ENCODE results near the gene TMEM97.

DNA sequence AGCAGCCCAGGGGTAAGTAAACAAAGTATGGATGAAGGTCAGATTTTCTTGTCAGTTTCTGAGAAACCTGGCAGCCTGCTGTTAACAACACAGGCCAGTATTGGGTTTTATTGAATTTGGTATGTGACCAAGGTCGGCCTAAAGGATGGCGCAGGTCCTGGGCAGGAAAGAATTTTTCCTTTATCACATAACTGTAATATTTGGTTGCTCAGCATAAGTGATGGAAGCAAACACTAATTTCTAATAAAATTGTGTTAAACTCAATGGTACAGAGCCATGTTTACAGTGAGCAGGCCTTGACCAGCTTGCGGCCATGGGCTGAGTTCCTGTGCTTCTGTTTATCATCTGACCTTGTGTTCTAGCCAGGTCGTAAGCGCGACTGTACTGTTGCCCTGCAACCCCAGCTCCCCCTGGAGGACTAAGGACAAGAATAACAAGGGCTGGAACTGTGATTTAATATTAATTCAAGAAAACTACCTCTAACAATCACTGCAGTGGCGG, 27.8 kb downstream of the TMEM97 start:
- TF ChIP-seq CTCF (IDR thresholded peaks at IDR 0.05): no peak
- TF ChIP-seq POLR2AphosphoS5 (IDR thresholded peaks at IDR 0.05): no peak
- TF ChIP-seq POLR2A (IDR thresholded peaks at IDR 0.05): no peak
- TF ChIP-seq EP300 (IDR thresholded peaks at IDR 0.05): no peak
